HEK293 (cell line): ENCODE results near the gene ELL2.
A peak's percentile ranks its signal among the peaks of the same experiment; 100 is the strongest.

Experiments
- CTCF ChIA-PET: fragments of 350-600 bp; formaldehyde crosslinking; extraction: SDS; loops from one replicate; lab custom pipeline; 2021; ENCODE audit warnings: antibody characterized with exemption; lab: Yijun Ruan, JAX
- POLR2A ChIA-PET: fragments of 300-600 bp; formaldehyde crosslinking; extraction: SDS; loops from one replicate; lab custom pipeline; 2020; ENCODE audit warnings: antibody characterized with exemption, inconsistent platforms; lab: Yijun Ruan, JAX
- H3K27ac ChIP-seq: fragments of 200-500 bp; sonication (Bioruptor generic); 2 replicates; pipeline ENCODE4 v1.5.1; 2014; ENCODE audit warnings: low read depth, low read length, control low read depth, inconsistent platforms; ENCODE audit errors: extremely low read depth
- H3K36me3 ChIP-seq, 2 experiments: fragments of 200-500 bp in 1 of 2; sonication (Bioruptor generic) in 1 of 2; 1 replicate in 1 of 2; 2 replicates in 1 of 2; pipeline ENCODE4 v1.5.1; 2014 to 2017; ENCODE audit warnings: inconsistent platforms in 2 of 2, low read length in 2 of 2; ENCODE audit not compliant: control insufficient read depth in 2 of 2, insufficient read depth in 1 of 2
- H3K4me1 ChIP-seq: fragments of 200-500 bp; sonication (Bioruptor generic); 2 replicates; pipeline ENCODE4 v1.5.1; 2014; ENCODE audit warnings: mild to moderate bottlenecking, low read length, inconsistent platforms; ENCODE audit not compliant: control insufficient read depth, insufficient read depth
- H3K4me3 ChIP-seq: 2 replicates; pipeline ENCODE4 v1.5.1; 2011; ENCODE audit warnings: low read depth, mild to moderate bottlenecking, control low read depth, low read length, moderate library complexity
- H3K9me3 ChIP-seq: fragments of 200-500 bp; sonication (Bioruptor generic); 2 replicates; pipeline ENCODE4 v1.5.1; 2014; ENCODE audit warnings: low read depth, low read length, inconsistent platforms; ENCODE audit not compliant: control insufficient read depth, insufficient read depth
- CTCF ChIP-seq: fragments of 450-650 bp; formaldehyde crosslinking; IDR thresholded peaks from 2 replicates; pipeline ENCODE4 v1.5.1; 2016; ENCODE audit warnings: missing biosample characterization, missing genetic modification characterization
- EGR2 ChIP-seq: fragments of 450-650 bp; formaldehyde crosslinking; IDR thresholded peaks from 2 replicates; pipeline ENCODE4 v1.5.1; 2016; ENCODE audit warnings: low read depth, missing biosample characterization, missing genetic modification characterization
- FEZF1 ChIP-seq: fragments of 450-650 bp; formaldehyde crosslinking; IDR thresholded peaks from 2 replicates; pipeline ENCODE4 v1.5.1; 2016; ENCODE audit warnings: missing biosample characterization, missing genetic modification characterization
- PRDM10 ChIP-seq: fragments of 450-650 bp; formaldehyde crosslinking; IDR thresholded peaks from 2 replicates; pipeline ENCODE4 v1.5.1; 2016; ENCODE audit warnings: missing biosample characterization, missing genetic modification characterization
- TRIM28 ChIP-seq: IDR thresholded peaks from 2 replicates; pipeline ENCODE4 v1.6.1; 2011; ENCODE audit warnings: low read length, control low read depth, borderline replicate concordance
- WT1 ChIP-seq: fragments of 450-650 bp; formaldehyde crosslinking; IDR thresholded peaks from 2 replicates; pipeline ENCODE4 v1.5.1; 2016; ENCODE audit warnings: missing biosample characterization, missing genetic modification characterization
- ZBTB11 ChIP-seq: fragments of 450-650 bp; formaldehyde crosslinking; conservative IDR thresholded peaks from 2 replicates; pipeline ENCODE4 v1.5.1; 2016; ENCODE audit warnings: low read depth, missing biosample characterization, missing genetic modification characterization
- ZBTB26 ChIP-seq: fragments of 450-650 bp; formaldehyde crosslinking; optimal IDR thresholded peaks from 2 replicates; pipeline ENCODE3; 2016; ENCODE audit warnings: missing biosample characterization, mild to moderate bottlenecking, missing genetic modification characterization
- ZBTB7A ChIP-seq: fragments of 450-650 bp; formaldehyde crosslinking; IDR thresholded peaks from 2 replicates; pipeline ENCODE4 v1.5.1; 2016; ENCODE audit warnings: low read depth, missing biosample characterization, missing genetic modification characterization
- ZFP37 ChIP-seq: fragments of 450-650 bp; formaldehyde crosslinking; IDR thresholded peaks from 2 replicates; pipeline ENCODE4 v1.5.1; 2016; ENCODE audit warnings: missing biosample characterization, missing genetic modification characterization
- ZIC2 ChIP-seq: fragments of 450-650 bp; formaldehyde crosslinking; IDR thresholded peaks from 2 replicates; pipeline ENCODE4 v1.5.1; 2016; ENCODE audit warnings: missing biosample characterization, missing genetic modification characterization
- ZNF138 ChIP-seq: fragments of 450-650 bp; formaldehyde crosslinking; IDR thresholded peaks from 2 replicates; pipeline ENCODE4 v1.5.1; 2016; ENCODE audit warnings: missing biosample characterization, missing genetic modification characterization, borderline replicate concordance
- ZNF184 ChIP-seq: fragments of 450-650 bp; IDR thresholded peaks from 2 replicates; pipeline ENCODE4 v1.5.1; 2018; ENCODE audit warnings: missing biosample characterization, mild to moderate bottlenecking, missing genetic modification characterization
- ZNF239 ChIP-seq: fragments of 450-650 bp; formaldehyde crosslinking; IDR thresholded peaks from 2 replicates; pipeline ENCODE4 v1.5.1; 2016; ENCODE audit warnings: missing biosample characterization, missing genetic modification characterization
- ZNF24 ChIP-seq: fragments of 450-650 bp; formaldehyde crosslinking; IDR thresholded peaks from 2 replicates; pipeline ENCODE4 v1.5.1; 2016; ENCODE audit warnings: missing biosample characterization, missing genetic modification characterization
- ZNF248 ChIP-seq: fragments of 450-650 bp; formaldehyde crosslinking; IDR thresholded peaks from 2 replicates; pipeline ENCODE4 v1.5.1; 2017; ENCODE audit warnings: missing biosample characterization, missing genetic modification characterization
- ZNF274 ChIP-seq, 2 experiments: fragments of 200-500 bp in 1 of 2; fragments of 450-650 bp in 1 of 2; sonication (Bioruptor generic) in 1 of 2; formaldehyde crosslinking in 1 of 2; IDR thresholded peaks; 2 replicates each; pipeline versions ENCODE4 v1.5.1 to v1.6.1; 2014 to 2016; ENCODE audit warnings: borderline replicate concordance in 1 of 2, inconsistent platforms in 1 of 2, low read length in 1 of 2, missing biosample characterization in 1 of 2, missing genetic modification characterization in 1 of 2
- ZNF302 ChIP-seq: fragments of 450-650 bp; formaldehyde crosslinking; IDR thresholded peaks from 2 replicates; pipeline ENCODE4 v1.5.1; 2016; ENCODE audit warnings: missing biosample characterization, missing genetic modification characterization, low read depth
- ZNF335 ChIP-seq: fragments of 450-650 bp; formaldehyde crosslinking; conservative IDR thresholded peaks from 2 replicates; pipeline ENCODE4 v1.5.1; 2016; ENCODE audit warnings: missing biosample characterization, missing genetic modification characterization
- ZNF37A ChIP-seq: fragments of 450-650 bp; IDR thresholded peaks from 2 replicates; pipeline ENCODE4 v1.5.1; 2018; ENCODE audit warnings: missing biosample characterization, missing genetic modification characterization
- ZNF510 ChIP-seq: fragments of 450-650 bp; formaldehyde crosslinking; IDR thresholded peaks from 2 replicates; pipeline ENCODE4 v1.5.1; 2018; ENCODE audit warnings: mild to moderate bottlenecking, missing genetic modification characterization, missing biosample characterization; ENCODE audit not compliant: insufficient replicate concordance
- ZNF529 ChIP-seq: fragments of 450-650 bp; formaldehyde crosslinking; IDR thresholded peaks from 2 replicates; pipeline ENCODE4 v1.5.1; 2017; ENCODE audit warnings: missing genetic modification characterization, missing biosample characterization; ENCODE audit not compliant: insufficient replicate concordance
- ZNF561 ChIP-seq: fragments of 450-650 bp; IDR thresholded peaks from 2 replicates; pipeline ENCODE4 v1.5.1; 2018; ENCODE audit warnings: missing biosample characterization, missing genetic modification characterization, borderline replicate concordance
- ZNF580 ChIP-seq: fragments of 450-650 bp; formaldehyde crosslinking; IDR thresholded peaks from 2 replicates; pipeline ENCODE4 v1.5.1; 2016; ENCODE audit warnings: missing biosample characterization, missing genetic modification characterization
- ZNF610 ChIP-seq: fragments of 450-650 bp; formaldehyde crosslinking; IDR thresholded peaks from 2 replicates; pipeline ENCODE4 v1.5.1; 2016; ENCODE audit warnings: missing biosample characterization, missing genetic modification characterization, borderline replicate concordance
- ZNF785 ChIP-seq: fragments of 450-650 bp; formaldehyde crosslinking; IDR thresholded peaks from 2 replicates; pipeline ENCODE4 v1.5.1; 2016; ENCODE audit warnings: missing biosample characterization, missing genetic modification characterization

Gene ELL2

GRCh38 chr5:95878417-95879323 is 83.0 kb downstream of the ELL2 start:
- CTCF ChIA-PET, result interaction anchor here (0.6 to 1.5 kb wide), 3 partner anchors 14 to 911 kb away, joined by 3 to 5 read pairs (median 4); no protein-coding TSS in a partner anchor
- Histone ChIP-seq H3K27ac (peak overlapping the region; percentile 53), H3K4me3 (no peak overlapping the region), H3K4me1 (peaks cover 10% of the 10 kb centered on the region), H3K9me3 (no peaks in the 10 kb centered on the region), H3K36me3 (no peaks in the 10 kb centered on the region)
- POLR2A ChIA-PET, result no interaction called here
- TF ChIP-seq ZNF510 (tag by site-specific recombination) (no peak), ZIC2 (tag by site-specific recombination) (no peak), ZNF580 (tag by site-specific recombination) (peak; percentile 26; the same call in 1 of the 2 replicates), ZBTB26 (tag by site-specific recombination) (no peak), WT1 (tag by site-specific recombination) (no peak), ZNF24 (tag by site-specific recombination) (no peak), PRDM10 (tag by site-specific recombination) (peak; percentile 42; the same call in 1 of the 2 replicates), ZNF248 (tag by site-specific recombination) (no peak), TRIM28 (peak; percentile 87), ZNF302 (no peak), ZNF184 (tag by site-specific recombination) (no peak), ZNF274 (IDR thresholded peaks at IDR 0.05; ENCODE audit: low read length) (no peak), ZNF274 (tag by site-specific recombination; IDR thresholded peaks at IDR 0.05; ENCODE audit: borderline replicate concordance) (no peak), ZNF610 (tag by site-specific recombination) (0 out of 2 replicates have a peak, but pooled peaks have one; percentile 65), ZNF37A (no peak), ZFP37 (tag by site-specific recombination) (no peak), FEZF1 (tag by site-specific recombination) (peak; percentile 86), EGR2 (tag by site-specific recombination) (no peak), ZNF239 (tag by site-specific recombination) (no peak), ZNF335 (tag by site-specific recombination) (no peak), ZNF529 (tag by site-specific recombination) (no peak), ZNF138 (tag by site-specific recombination) (no peak), ZNF561 (tag by site-specific recombination) (no peak), ZBTB11 (tag by site-specific recombination) (no peak), CTCF (tag by site-specific recombination) (no peak), ZBTB7A (no peak), ZNF785 (no peak)
